H1 (cell line): ENCODE data around the gene DOK6. TPM values are rescaled to one million over a fixed set of nuclear protein-coding genes. Genes with fewer than 3 reads are reported as not detected.

ENCODE experiments used
- CBX5 ChIP-seq: fragments of 300-800, 300-1000 bp; sonication (generic); IDR thresholded peaks from 2 replicates; pipeline ENCODE4 v1.7.1; 2016; ENCODE audit warnings: antibody characterized with exemption, low read length, low read depth
- polyA plus RNA-seq, 7 experiments: library from polyadenylated mRNA; depleted of rRNA in 3 of 7; stranded (reverse) in 5 of 7; unstranded in 2 of 7; fragments of >200 nt in 5 of 7; fragments of 200-250 nt in 2 of 7; gene quantifications; 1 replicate in 5 of 7; 2 replicates in 1 of 7; 4 replicates in 1 of 7; pipeline versions ENCODE4 v1.2.1 to v1.2.3, GENCODE V29; 2011 to 2013; ENCODE audit warnings: missing spikeins in 2 of 7, mixed read lengths in 2 of 7
- total RNA-seq: library from RNA; stranded (reverse); fragmentation: NEBNext Ultra II Directional; extraction: Animal tissue kit (Norgen Biotek cat#: 25700); gene quantifications from 2 replicates; pipeline ENCODE4 v1.2.1, GENCODE V29; 2021

DOK6 gene
- total and polyA plus RNA-seq, 2 of the 8 experiments (the other 6 are each of a cell fraction or from before 2014, with no cell fraction given), result 0.33 to 0.50 TPM

GRCh38 chr18:69839497-69839896, 438.8 kb downstream of the DOK6 start (continued):
- TF ChIP-seq CBX5, result no peak
